ENCODE results near the gene ALAD. TPM values are rescaled to one million over a fixed set of nuclear protein-coding genes. Genes with fewer than 3 reads are reported as not detected.

Gene ALAD
- total and polyA plus RNA-seq, 9 of the 15 experiments (the other 6 are each of a cell fraction or from before 2014, with no cell fraction given): 1.3 to 12.7 (median 6.8) TPM

- TF ChIP-seq ZNF76 (CRISPR knock-in tag; IDR thresholded peaks at IDR 0.05; ENCODE audit: borderline replicate concordance) (peak; percentile 55; the same call in 1 of the 2 replicates), ELF4 (CRISPR knock-in tag; IDR thresholded peaks at IDR 0.05) (peak; percentile 32; the same call in 1 of the 2 replicates), PHB2 (IDR thresholded peaks at IDR 0.05; ENCODE audit: low read depth) (no peak), LARP7 (IDR thresholded peaks at IDR 0.05) (no peak), PRPF4 (IDR thresholded peaks at IDR 0.05; ENCODE audit: insufficient read depth, low read depth, low read length, poor library complexity, severe bottlenecking) (no peak), DMBX1 (CRISPR knock-in tag; IDR thresholded peaks at IDR 0.05; ENCODE audit: borderline replicate concordance) (no peak), CREM (IDR thresholded peaks at IDR 0.05; ENCODE audit: low read depth) (peak; percentile 84), E2F5 (CRISPR knock-in tag; IDR thresholded peaks at IDR 0.05) (peak; percentile 50; the same call in 1 of the 2 replicates), PCBP1 (IDR thresholded peaks at IDR 0.05; ENCODE audit: low read depth, low read length, poor library complexity, severe bottlenecking) (no peak), EGR1 (conservative IDR thresholded peaks at IDR 0.05) (peak; percentile 94), SMAD1 (IDR thresholded peaks at IDR 0.05; ENCODE audit: low read depth, low read length, partially characterized antibody) (peak; percentile 62), ZNF695 (CRISPR knock-in tag; IDR thresholded peaks at IDR 0.05) (no peak), ZBTB7A (IDR thresholded peaks at IDR 0.05; ENCODE audit: borderline replicate concordance, control insufficient read depth, low read depth, low read length) (peak; percentile 41; the same call in 1 of the 2 replicates), CEBPG (CRISPR knock-in tag; IDR thresholded peaks at IDR 0.05) (peak; percentile 59; the same call in 1 of the 2 replicates), CEBPG (tag; conservative IDR thresholded peaks at IDR 0.05 in 1 of 2, IDR thresholded peaks at IDR 0.05 in 1 of 2) (no peak), HMG20B (CRISPR knock-in tag; IDR thresholded peaks at IDR 0.05) (no peak), RCOR1 (IDR thresholded peaks at IDR 0.05; ENCODE audit: borderline replicate concordance in 1 of 2, low read depth in 2 of 2, low read length in 2 of 2) (peak in 1 of 2 experiments; percentile 62; a peak in 2 of 4 replicates), SIN3A (IDR thresholded peaks at IDR 0.05; ENCODE audit: borderline replicate concordance in 2 of 2, control insufficient read depth in 1 of 2, low read depth in 2 of 2, low read length in 2 of 2) (peak; percentile 85 to 91; a peak in 2 of 4 replicates), TRIM25 (IDR thresholded peaks at IDR 0.05; ENCODE audit: borderline replicate concordance) (0 out of 2 replicates have a peak, but pooled peaks have one; percentile 38), ZBTB11 (CRISPR knock-in tag; IDR thresholded peaks at IDR 0.05) (peak in 1 of 3 experiments; percentile 71; a peak in 2 of 6 replicates)
Observed at GRCh38 chr9:113410207-113410864, 9.3 kb upstream of the ALAD start, which contains the start of the genes C9orf43 and POLE3 (continued).
